ENCODE results near the gene TMEM44. TPM values are rescaled to one million over a fixed set of nuclear protein-coding genes. Genes with fewer than 3 reads are reported as not detected.

The TMEM44 gene
- total RNA-seq, 1 experiment from 2014 or later = 13.7 TPM

GRCh38 chr3:194598771-194599557 lies 34.3 kb downstream of the TMEM44 start (continued):
- no peak for TF ChIP-seq TCF7 (CRISPR knock-in tag; IDR thresholded peaks at IDR 0.05; ENCODE audit: low read depth)
- no peak for TF ChIP-seq IRF2 (CRISPR knock-in tag; IDR thresholded peaks at IDR 0.05; ENCODE audit: borderline replicate concordance, low read depth)
- no peak for TF ChIP-seq CDX4 (CRISPR knock-in tag; IDR thresholded peaks at IDR 0.05; ENCODE audit: borderline replicate concordance)
- TF ChIP-seq SOX15 (CRISPR knock-in tag; IDR thresholded peaks at IDR 0.05) = no peak
- no peak for TF ChIP-seq MXD4 (CRISPR knock-in tag; IDR thresholded peaks at IDR 0.05; ENCODE audit: borderline replicate concordance)

- H3K36me3 Mint-ChIP-seq = peaks cover 2% of the 10 kb centered on the region; the same call in 1 of the 2 replicates
- no peak for ATAC-seq
- H3K4me1 Mint-ChIP-seq = no peaks in the 10 kb centered on the region
- H3K9me3 Mint-ChIP-seq = no peaks in the 10 kb centered on the region
- DNase-seq (ENCODE audit: low spot score) = no peak
- no peaks in the 10 kb centered on the region for H3K27me3 Mint-ChIP-seq (ENCODE audit: low read depth)
- CTCF ChIA-PET = interaction anchor here (1.0 to 2.2 kb wide), 3 partner anchors 11 to 263 kb away, joined by 4 to 9 read pairs (median 4); no protein-coding TSS in a partner anchor
- no peak overlapping the region for H3K4me3 Mint-ChIP-seq
- POLR2A ChIA-PET = no interaction called here
- no peak overlapping the region for H3K27ac Mint-ChIP-seq
- TF ChIP-seq SOX15 (CRISPR knock-in tag; IDR thresholded peaks at IDR 0.05) (no peak), ZNF512 (CRISPR knock-in tag; IDR thresholded peaks at IDR 0.05; ENCODE audit: borderline replicate concordance) (no peak), ZBTB21 (CRISPR knock-in tag; IDR thresholded peaks at IDR 0.05; ENCODE audit: borderline replicate concordance) (no peak), PREB (CRISPR knock-in tag; IDR thresholded peaks at IDR 0.05; ENCODE audit: borderline replicate concordance) (no peak), ZSCAN18 (CRISPR knock-in tag; IDR thresholded peaks at IDR 0.05) (no peak), IRF2 (CRISPR knock-in tag; IDR thresholded peaks at IDR 0.05; ENCODE audit: borderline replicate concordance, low read depth) (no peak), PRDM15 (CRISPR knock-in tag; IDR thresholded peaks at IDR 0.05) (no peak), ZNF425 (CRISPR knock-in tag; conservative IDR thresholded peaks at IDR 0.05) (no peak), AR (CRISPR knock-in tag; IDR thresholded peaks at IDR 0.05) (no peak), GABPB1 (CRISPR knock-in tag; IDR thresholded peaks at IDR 0.05) (no peak), ZNF317 (CRISPR knock-in tag; IDR thresholded peaks at IDR 0.05; ENCODE audit: borderline replicate concordance, low read depth) (no peak), NR1H2 (CRISPR knock-in tag; IDR thresholded peaks at IDR 0.05) (no peak), TCF7 (CRISPR knock-in tag; IDR thresholded peaks at IDR 0.05; ENCODE audit: low read depth) (no peak), ZMAT4 (CRISPR knock-in tag; IDR thresholded peaks at IDR 0.05) (no peak), USF2 (CRISPR knock-in tag; IDR thresholded peaks at IDR 0.05) (no peak)
These were observed 36.3 kb downstream of the TMEM44 start for GRCh38 chr3:194596906-194597305.

Measured in WTC11 (cell line).